Ishikawa (cell line): Measurements from ENCODE around the gene GUCA1A.

Experiments used
- CEBPB ChIP-seq: IDR thresholded peaks from 2 replicates; pipeline ENCODE4 v1.6.1; 2012
- TF ChIP-seq, protein P1 (sequence below): IDR thresholded peaks from 2 replicates; pipeline ENCODE4 v1.6.1; 2012
- TF ChIP-seq, protein P2 (sequence below): IDR thresholded peaks from 2 replicates; pipeline ENCODE4 v1.6.1; 2012

DNA sequence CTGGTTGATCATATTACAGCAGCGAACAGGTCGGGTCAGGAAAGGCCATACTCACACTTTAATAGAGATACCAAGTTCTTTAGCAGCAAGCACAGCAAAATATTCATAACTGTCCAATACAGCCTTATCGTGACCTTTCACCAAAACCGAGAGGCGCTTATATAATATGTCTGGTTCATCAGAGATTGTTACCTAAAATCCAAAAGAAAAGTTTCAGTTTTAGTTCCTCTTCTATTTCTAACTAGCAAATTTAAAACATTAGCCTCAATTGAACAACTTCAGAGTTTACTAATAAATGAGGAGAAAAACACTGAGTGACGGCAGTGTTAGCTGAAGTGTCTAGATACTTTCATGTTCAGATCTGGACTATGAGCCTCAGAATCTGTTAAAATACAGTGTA lies 38.6 kb downstream of the GUCA1A start:
- TF ChIP-seq, protein P1, sequence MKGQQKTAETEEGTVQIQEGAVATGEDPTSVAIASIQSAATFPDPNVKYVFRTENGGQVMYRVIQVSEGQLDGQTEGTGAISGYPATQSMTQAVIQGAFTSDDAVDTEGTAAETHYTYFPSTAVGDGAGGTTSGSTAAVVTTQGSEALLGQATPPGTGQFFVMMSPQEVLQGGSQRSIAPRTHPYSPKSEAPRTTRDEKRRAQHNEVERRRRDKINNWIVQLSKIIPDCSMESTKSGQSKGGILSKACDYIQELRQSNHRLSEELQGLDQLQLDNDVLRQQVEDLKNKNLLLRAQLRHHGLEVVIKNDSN: no peak
- TF ChIP-seq CEBPB: no peak
- TF ChIP-seq, protein P2, sequence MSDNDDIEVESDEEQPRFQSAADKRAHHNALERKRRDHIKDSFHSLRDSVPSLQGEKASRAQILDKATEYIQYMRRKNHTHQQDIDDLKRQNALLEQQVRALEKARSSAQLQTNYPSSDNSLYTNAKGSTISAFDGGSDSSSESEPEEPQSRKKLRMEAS: no peak
